GM13976 (cell line): Measurements from ENCODE around the gene SH2D2A.

Experiments
- DNase-seq: peaks from one replicate; pipeline ENCODE4 v3.0.0; 2012; ENCODE audit warnings: low spot score
- CTCF ChIP-seq: IDR thresholded peaks from 2 replicates; pipeline ENCODE4 v1.5.1; 2012; ENCODE audit warnings: borderline replicate concordance, mild to moderate bottlenecking; ENCODE audit not compliant: insufficient read depth; ENCODE audit errors: extremely low read depth, missing control alignments, control extremely low read depth
- in situ Hi-C: fragments of 300-500 bp; cut with MboI; formaldehyde crosslinking; loops from one replicate; pipeline ENCODE4 v1.12.0; 2022; ENCODE audit warnings: low sequenced_read_pairs, mixed read lengths, inconsistent platforms; ENCODE audit not compliant: unreplicated experiment

Gene SH2D2A

GRCh38 chr1:156773607-156774006 is 43.0 kb downstream of the SH2D2A start:
- DNase-seq: no peak
- TF ChIP-seq CTCF: no peak

DNA sequence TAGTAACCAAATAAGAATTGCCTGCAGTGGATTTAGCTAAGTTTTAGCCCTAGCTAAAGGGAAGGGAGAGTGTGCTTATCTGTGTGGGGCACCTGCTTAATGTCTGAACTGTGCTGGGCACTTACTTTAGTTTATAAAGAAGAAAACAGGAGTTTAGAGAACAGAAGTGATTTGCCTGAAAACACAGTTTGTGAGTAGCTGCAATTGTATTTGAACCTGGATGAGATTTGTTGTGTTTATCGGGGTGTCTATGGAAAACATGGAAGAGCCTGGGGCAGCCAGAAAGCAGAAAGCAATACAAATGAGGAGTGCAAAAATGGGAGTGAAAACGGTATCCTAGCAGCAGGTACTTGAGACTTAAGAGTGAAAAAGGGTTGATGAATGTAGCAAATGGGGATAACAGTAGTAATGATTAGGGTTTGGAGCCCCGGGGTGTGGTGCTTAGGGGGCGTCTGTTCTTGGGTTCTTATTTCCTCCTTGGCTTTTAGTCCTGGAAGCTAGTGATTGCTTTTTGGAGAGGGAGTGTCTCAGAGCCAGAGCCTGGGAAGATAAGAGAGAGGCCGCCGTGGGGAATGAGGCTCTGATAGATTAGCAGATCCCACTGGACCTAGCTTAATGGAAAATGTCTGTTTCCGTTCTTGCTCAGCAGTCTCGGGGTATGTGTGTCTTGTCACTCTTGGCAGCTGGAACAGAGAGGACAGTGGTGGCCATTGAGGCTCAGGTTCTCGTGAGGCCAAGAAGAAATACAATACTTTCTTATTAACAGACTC is 43.7 kb downstream of the SH2D2A start:
- no peak for TF ChIP-seq CTCF
- DNase-seq: no peak
- in situ Hi-C loops: no loop called here

More at GRCh38 chr1:156773607-156774006, 43.0 kb downstream of the SH2D2A start:
- in situ Hi-C loops: no loop called here

- in situ Hi-C loops: no loop called here
Observed at GRCh38 chr1:156772222-156772621, 44.4 kb downstream of the SH2D2A start.

GRCh38 chr1:156768610-156769295 is 47.9 kb downstream of the SH2D2A start:
- no peak for TF ChIP-seq CTCF
- no peak for DNase-seq
- in situ Hi-C loops: no loop called here

More at GRCh38 chr1:156772222-156772621, 44.4 kb downstream of the SH2D2A start:
- TF ChIP-seq CTCF: no peak
- DNase-seq: no peak

DNA sequence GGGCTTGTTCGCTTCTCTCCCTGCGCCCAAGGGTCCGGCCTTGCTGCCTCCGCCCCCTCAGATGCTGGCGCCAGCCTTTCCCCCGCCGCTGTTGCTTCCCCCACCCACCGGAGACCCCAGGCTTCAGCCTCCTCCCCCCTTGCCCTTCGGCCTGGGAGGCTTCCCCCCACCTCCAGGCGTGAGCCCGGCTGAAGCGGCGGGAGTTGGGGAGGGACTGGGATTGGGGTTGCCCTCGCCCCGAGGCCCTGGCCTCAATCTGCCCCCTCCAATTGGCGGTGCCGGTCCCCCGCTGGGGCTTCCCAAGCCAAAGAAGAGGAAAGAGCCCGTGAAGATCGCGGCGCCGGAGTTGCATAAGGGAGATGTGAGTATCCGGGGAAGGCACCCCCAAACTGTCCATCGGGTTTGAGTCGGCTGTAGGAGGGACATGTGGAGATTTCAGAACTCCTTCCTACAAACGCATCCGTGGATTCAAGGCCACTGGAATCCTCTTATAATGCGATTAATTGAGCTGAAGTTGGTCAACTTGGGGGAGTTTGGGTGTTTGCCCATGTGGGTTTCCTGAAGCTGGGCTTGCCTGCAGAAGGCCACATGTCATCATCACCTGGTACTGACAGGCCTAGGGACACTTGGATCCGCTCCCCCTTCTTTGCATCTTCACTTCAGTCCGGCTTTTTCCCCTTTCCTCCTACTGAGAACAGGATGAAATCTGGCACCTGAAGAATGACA is 48.6 kb downstream of the SH2D2A start:
- TF ChIP-seq CTCF: no peak
- DNase-seq: peak; percentile 43
- in situ Hi-C loops: no loop called here

DNA sequence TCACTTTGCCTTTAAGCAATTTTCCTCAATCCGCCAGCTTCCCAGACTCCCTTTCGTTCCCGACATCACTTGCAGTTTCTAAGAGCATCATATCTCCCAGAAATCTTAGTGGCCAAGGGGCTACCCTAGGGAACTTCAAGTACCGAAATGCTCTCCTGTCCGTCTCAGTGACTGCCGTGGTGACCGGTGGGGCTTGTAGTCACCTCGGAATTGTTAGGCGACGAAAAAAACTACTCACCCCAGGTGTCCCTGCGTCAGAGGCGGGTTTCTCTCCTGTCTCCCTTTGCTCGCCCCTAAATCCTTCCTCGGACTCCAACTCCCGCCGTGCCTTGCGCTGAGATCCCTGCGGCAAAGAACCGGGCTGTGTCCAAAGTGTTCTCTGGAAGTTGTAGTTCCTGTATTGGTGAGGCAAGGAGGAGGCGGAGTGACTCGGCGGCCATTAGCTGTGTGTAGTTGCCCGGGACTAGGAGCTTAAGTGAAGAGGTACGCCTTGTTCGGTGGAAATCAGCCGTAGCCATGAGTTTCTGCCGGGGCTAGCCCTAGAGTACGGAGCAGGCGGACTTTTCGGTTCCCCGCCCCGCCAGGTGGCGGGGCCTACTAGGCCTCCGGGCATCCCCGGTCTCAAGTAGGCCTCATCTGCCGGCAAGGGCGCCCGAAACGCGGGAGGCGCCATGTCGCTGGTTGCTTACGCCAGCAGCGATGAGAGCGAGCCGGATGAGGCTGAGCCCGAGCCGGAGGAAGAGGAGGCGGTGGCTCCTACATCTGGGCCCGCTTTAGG is 49.4 kb downstream of the SH2D2A start, which contains the start of gene PRCC:
PRCC (plus strand) TSS at position 435 of the 778 bp plus-strand sequence; CDS start at position 672, 237 bp downstream.
- in situ Hi-C loops: no loop called here
- no peak for TF ChIP-seq CTCF
- DNase-seq: peak; percentile 91
